A673 (cell line): ENCODE results near the gene RNF148. TPM values are rescaled to one million over a fixed set of nuclear protein-coding genes. Genes with fewer than 3 reads are reported as not detected.

Source experiments
- BruUV-seq: library from RNA; stranded (reverse); fragments of 400-500 nt; replicated peaks from 2 replicates; lab custom pipeline; 2021; lab: Mats Ljungman, UMichigan
- CTCF ChIA-PET: fragments of 300-600 bp; sonication (Branson Sonifier 250); formaldehyde crosslinking; loops from one replicate; lab custom pipeline; 2022; ENCODE audit warnings: antibody characterized with exemption; lab: Charles Lee
- POLR2A ChIA-PET: fragments of 300-600 bp; sonication (Branson Sonifier 250); formaldehyde crosslinking; loops from one replicate; lab custom pipeline; 2022; ENCODE audit warnings: antibody characterized with exemption; ENCODE audit not compliant: low non-redundant PET; lab: Charles Lee
- DNase-seq: peaks from one replicate; pipeline ENCODE4 v3.0.0-alpha.2; 2015; ENCODE audit warnings: low spot score
- H3K27ac ChIP-seq: fragments of 200-600 bp; sonication (generic); 2 replicates; pipeline ENCODE4 v1.5.1; 2016; ENCODE audit warnings: mixed run types, low read depth, mild to moderate bottlenecking, mixed read lengths, antibody characterized with exemption, low read length; ENCODE audit not compliant: poor library complexity, severe bottlenecking
- H3K27me3 ChIP-seq: fragments of 200-600 bp; sonication (generic); replicated peaks from 2 replicates; pipeline ENCODE4 v1.6.1; 2017; ENCODE audit warnings: mixed run types, low read depth, mild to moderate bottlenecking, mixed read lengths, antibody characterized with exemption, low read length; ENCODE audit not compliant: insufficient read depth, poor library complexity
- H3K36me3 ChIP-seq: fragments of 200-600 bp; sonication (generic); 2 replicates; pipeline ENCODE4 v1.6.1; 2016; ENCODE audit warnings: mixed run types, mild to moderate bottlenecking, mixed read lengths, antibody characterized with exemption, low read length; ENCODE audit not compliant: insufficient read depth, poor library complexity, severe bottlenecking
- H3K4me1 ChIP-seq: fragments of 200-600 bp; sonication (generic); 2 replicates; pipeline ENCODE4 v1.6.1; 2017; ENCODE audit warnings: mixed run types, mild to moderate bottlenecking, mixed read lengths, antibody characterized with exemption, low read length; ENCODE audit not compliant: insufficient read depth, poor library complexity, severe bottlenecking
- H3K4me3 ChIP-seq: fragments of 200-600 bp; sonication (generic); 2 replicates; pipeline ENCODE4 v1.5.1; 2016; ENCODE audit warnings: low read depth, mixed run types, mild to moderate bottlenecking, mixed read lengths, low read length; ENCODE audit not compliant: poor library complexity, severe bottlenecking
- H3K9me3 ChIP-seq: fragments of 200-600 bp; sonication (generic); 2 replicates; pipeline ENCODE4 v1.6.1; 2016; ENCODE audit warnings: mixed run types, low read depth, mild to moderate bottlenecking, mixed read lengths, antibody characterized with exemption, low read length; ENCODE audit not compliant: poor library complexity, severe bottlenecking
- EZH2 ChIP-seq: fragments of 200-600 bp; sonication (generic); IDR thresholded peaks from 2 replicates; pipeline ENCODE4 v1.6.1; 2017; ENCODE audit warnings: borderline replicate concordance, low read depth, mild to moderate bottlenecking, mixed read lengths, antibody characterized with exemption, low read length; ENCODE audit not compliant: poor library complexity, severe bottlenecking
- intact Hi-C: fragments of 100-400 bp; cut with micrococcal nuclease; formaldehyde crosslinking; loops from one replicate; pipeline ENCODE4 v1.10.0; 2022; ENCODE audit not compliant: unreplicated experiment
- total RNA-seq: library from RNA; stranded (reverse); gene quantifications from 2 replicates; pipeline ENCODE4 v1.2.3, GENCODE V29; 2021
- TF ChIP-seq, protein P1 (sequence below): fragments of 300-800, 200-600 bp; sonication (generic); conservative IDR thresholded peaks from 2 replicates; pipeline ENCODE4 v1.5.1; 2017; ENCODE audit warnings: low read depth, mild to moderate bottlenecking, antibody characterized with exemption, low read length, moderate library complexity, mixed read lengths

The RNF148 gene
- total RNA-seq, 1 experiment from 2014 or later = 5.4 TPM

DNA sequence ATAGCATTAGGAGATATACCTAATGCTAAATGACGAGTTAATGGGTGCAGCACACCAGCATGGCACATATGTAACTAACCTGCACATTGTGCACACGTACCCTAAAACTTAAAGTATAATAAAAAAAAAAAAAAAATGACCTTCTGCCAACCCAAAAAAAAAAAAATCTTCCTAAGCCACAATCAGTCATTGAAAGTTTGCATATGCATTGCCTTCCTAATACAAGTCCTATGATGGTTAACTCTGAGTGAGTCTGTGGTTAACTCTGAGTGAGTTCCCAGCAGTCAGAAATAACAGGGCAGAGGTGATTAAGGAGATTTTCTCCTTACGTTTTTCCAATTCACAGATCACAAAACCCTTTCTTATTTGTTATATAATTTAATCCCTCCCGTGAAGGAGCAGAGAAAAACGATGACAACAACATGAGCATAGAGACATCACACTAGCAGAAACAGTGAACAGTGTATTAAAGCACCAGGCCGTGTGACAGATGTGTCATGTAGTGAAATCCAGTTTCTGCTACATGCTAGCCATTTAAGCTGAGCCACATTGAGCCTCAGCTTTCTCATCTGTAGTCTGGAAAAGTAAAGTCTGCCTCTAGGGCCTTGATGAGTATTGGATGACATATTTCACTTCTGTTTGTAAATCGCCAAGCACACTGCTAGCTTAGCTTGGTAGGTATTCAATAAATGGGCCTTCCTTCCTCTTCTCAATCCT, 7.4 kb upstream of the RNF148 start:
- ChIA-PET CTCF (no interaction called here), POLR2A (interaction anchor here (0.7 kb wide), 1 partner anchor 1236 kb away, joined by 3 read pairs; no protein-coding TSS in a partner anchor)
- no peaks in the 10 kb centered on the region for H3K4me1 ChIP-seq
- no peak for DNase-seq
- BruUV-seq = no TSS peak
- no peak overlapping the region for H3K4me3 ChIP-seq
- no peaks in the 10 kb centered on the region for H3K27me3 ChIP-seq
- intact Hi-C loops = no loop called here
- TF ChIP-seq, protein P1, sequence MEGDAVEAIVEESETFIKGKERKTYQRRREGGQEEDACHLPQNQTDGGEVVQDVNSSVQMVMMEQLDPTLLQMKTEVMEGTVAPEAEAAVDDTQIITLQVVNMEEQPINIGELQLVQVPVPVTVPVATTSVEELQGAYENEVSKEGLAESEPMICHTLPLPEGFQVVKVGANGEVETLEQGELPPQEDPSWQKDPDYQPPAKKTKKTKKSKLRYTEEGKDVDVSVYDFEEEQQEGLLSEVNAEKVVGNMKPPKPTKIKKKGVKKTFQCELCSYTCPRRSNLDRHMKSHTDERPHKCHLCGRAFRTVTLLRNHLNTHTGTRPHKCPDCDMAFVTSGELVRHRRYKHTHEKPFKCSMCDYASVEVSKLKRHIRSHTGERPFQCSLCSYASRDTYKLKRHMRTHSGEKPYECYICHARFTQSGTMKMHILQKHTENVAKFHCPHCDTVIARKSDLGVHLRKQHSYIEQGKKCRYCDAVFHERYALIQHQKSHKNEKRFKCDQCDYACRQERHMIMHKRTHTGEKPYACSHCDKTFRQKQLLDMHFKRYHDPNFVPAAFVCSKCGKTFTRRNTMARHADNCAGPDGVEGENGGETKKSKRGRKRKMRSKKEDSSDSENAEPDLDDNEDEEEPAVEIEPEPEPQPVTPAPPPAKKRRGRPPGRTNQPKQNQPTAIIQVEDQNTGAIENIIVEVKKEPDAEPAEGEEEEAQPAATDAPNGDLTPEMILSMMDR = no peak
- no peak for TF ChIP-seq EZH2
- no peak overlapping the region for H3K27ac ChIP-seq
- H3K36me3 ChIP-seq = no peaks in the 10 kb centered on the region
- no peaks in the 10 kb centered on the region for H3K9me3 ChIP-seq

DNA sequence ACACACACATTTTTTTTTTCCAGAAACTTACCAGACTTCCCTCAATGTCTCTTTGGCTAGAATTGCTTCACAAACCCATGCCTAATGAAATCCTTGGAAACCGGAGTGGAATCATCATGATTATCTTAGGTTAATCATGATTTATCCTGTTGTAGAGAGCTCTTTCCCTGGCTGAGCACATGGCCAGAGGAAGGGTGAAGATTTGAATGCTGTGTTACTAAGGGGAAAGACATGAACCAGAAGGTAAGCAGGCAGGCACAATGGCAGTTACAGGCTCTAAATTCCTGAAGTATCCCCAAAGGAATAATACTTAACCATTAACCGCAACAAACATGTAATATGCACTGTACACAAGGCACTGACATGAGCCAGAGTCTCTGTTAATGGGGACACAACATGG, 4.1 kb upstream of the RNF148 start:
- Histone ChIP-seq H3K4me1 (no peaks in the 10 kb centered on the region), H3K9me3 (no peaks in the 10 kb centered on the region), H3K36me3 (no peaks in the 10 kb centered on the region), H3K27me3 (no peaks in the 10 kb centered on the region), H3K27ac (no peak overlapping the region), H3K4me3 (no peak overlapping the region)
- CTCF ChIA-PET = no interaction called here
- intact Hi-C loops = no loop called here
- POLR2A ChIA-PET = no interaction called here
- TF ChIP-seq, protein P1 = no peak
- no peak for TF ChIP-seq EZH2
- no TSS peak for BruUV-seq
- DNase-seq = no peak

DNA sequence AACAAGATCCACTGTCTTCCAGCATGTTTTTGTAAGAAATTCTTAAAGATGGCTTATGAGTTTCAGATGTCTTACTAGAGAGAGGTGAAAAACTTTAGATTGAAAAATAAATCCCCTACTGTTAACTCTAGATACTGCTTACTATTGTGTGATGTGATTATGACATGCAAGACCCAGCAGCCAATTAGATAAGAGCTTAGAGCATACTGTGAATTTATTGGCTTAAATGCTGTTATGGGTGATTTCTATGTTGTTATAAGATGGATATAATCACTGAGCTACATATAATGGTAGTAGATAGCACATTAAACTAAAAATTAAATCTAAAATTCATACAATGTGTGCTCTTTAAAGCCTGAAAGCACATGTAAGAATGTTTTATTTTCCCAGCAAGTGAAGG, 3.7 kb downstream of the RNF148 start, which contains the start of gene RNF133:
Gene RNF133, minus strand, starts transcription at position 101 of the 400 bp plus-strand sequence. CDS start 199 bp downstream, outside the sequence.
- Histone ChIP-seq H3K9me3 (no peaks in the 10 kb centered on the region), H3K4me1 (peaks cover 8% of the 10 kb centered on the region), H3K4me3 (no peak within 1 kb of the TSS), H3K27ac (no peak within 1 kb of the TSS), H3K27me3 (no peaks in the 10 kb centered on the region), H3K36me3 (no peaks in the 10 kb centered on the region)
- intact Hi-C loops = no loop called here
- TF ChIP-seq, protein P1 = no peak
- TF ChIP-seq EZH2 = no peak
- ChIA-PET POLR2A (no interaction called here), CTCF (no interaction called here)
- no TSS peak for BruUV-seq
- no peak for DNase-seq
